ENCODE measurements around the gene CDCP2.

DNA sequence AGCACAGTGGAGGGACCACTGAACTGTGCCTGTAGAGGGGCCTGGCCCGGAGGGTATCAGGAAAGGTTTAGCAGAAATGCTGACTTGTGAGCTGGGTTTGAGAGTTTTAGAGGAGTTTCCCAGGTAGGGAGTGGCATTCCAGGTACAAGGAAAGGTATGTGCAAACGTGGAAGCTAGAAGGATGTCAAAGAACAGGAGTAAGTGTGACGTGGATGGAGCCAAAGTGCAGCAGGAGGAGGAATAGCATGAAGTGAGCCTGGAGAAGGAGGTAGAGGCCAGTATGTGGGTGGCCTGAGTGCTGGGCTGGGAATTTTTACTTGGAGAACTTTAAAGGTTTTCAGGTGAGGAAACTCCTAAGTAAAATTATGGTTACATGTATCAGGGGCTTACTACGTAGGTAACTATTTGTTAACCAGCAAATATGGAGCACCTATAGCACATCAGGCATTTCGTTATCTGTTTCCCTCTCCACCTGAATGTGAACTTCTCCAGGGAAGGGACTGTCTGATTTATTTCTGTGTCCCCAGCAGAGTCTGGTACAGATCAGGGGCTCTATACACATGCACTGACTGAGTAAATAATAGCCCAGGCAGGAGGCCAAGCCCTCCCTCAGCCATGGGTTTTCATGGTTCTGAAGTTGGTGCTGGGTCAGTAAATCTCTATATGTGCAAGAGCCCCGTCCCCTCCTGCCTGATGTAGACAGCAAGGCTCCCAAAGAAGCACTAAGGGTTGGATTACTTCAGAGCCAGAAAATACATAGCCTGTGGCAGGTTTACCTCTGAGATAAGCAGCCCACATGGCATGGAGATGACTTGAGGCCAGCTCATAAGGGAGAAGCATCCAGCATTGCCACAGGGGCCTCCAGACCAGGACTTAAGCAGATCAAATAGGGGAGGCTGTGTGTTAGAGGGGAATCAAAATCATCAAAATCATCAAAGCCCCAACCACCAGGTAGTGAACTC is 43.4 kb downstream of the CDCP2 start:
- TF ChIP-seq, protein P1, sequence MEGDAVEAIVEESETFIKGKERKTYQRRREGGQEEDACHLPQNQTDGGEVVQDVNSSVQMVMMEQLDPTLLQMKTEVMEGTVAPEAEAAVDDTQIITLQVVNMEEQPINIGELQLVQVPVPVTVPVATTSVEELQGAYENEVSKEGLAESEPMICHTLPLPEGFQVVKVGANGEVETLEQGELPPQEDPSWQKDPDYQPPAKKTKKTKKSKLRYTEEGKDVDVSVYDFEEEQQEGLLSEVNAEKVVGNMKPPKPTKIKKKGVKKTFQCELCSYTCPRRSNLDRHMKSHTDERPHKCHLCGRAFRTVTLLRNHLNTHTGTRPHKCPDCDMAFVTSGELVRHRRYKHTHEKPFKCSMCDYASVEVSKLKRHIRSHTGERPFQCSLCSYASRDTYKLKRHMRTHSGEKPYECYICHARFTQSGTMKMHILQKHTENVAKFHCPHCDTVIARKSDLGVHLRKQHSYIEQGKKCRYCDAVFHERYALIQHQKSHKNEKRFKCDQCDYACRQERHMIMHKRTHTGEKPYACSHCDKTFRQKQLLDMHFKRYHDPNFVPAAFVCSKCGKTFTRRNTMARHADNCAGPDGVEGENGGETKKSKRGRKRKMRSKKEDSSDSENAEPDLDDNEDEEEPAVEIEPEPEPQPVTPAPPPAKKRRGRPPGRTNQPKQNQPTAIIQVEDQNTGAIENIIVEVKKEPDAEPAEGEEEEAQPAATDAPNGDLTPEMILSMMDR (IDR thresholded peaks at IDR 0.05; ENCODE audit: poor library complexity), result no peak
- no peak for TF ChIP-seq EZH2 (IDR thresholded peaks at IDR 0.05; ENCODE audit: borderline replicate concordance)
- no peak for TF ChIP-seq EZH2phosphoT487 (IDR thresholded peaks at IDR 0.05; ENCODE audit: low read depth, severe bottlenecking, unreplicated experiment)

Data from hepatocyte (in vitro differentiated cells).